ENCODE measurements around the gene PACSIN2. TPM values are rescaled to one million over a fixed set of nuclear protein-coding genes. Genes with fewer than 3 reads are reported as not detected.

Gene PACSIN2
- total RNA-seq, 6 experiments from 2014 or later: 21.4 to 67.0 (median 47.1) TPM

GRCh38 chr22:42873356-42873755, 141.6 kb downstream of the PACSIN2 start:
- H3K4me1 ChIP-seq: peaks cover 0 to 13% (median 5%) of the 10 kb centered on the region in 4 donors
- H3K36me3 ChIP-seq: peaks cover 0 to 61% (median 11%) of the 10 kb centered on the region in 4 donors
- no peaks in the 10 kb centered on the region for H3K9me3 ChIP-seq
- DNase-seq (no peak), ATAC-seq (no peak)
- no peak overlapping the region for H3K4me3 ChIP-seq
- intact Hi-C loops (cut with DNase I): loop anchor here in 1 of 2 donors (10.0 kb wide), 1 partner anchor 111 kb away; no protein-coding TSS in a partner anchor
- H3K27me3 ChIP-seq: no peaks in the 10 kb centered on the region
- H3K27ac ChIP-seq: no peak overlapping the region
- no peak for TF ChIP-seq CTCF (IDR thresholded peaks at IDR 0.05)
- no peak for TF ChIP-seq POLR2A (IDR thresholded peaks at IDR 0.05)

GRCh38 chr22:42872821-42873220, 142.1 kb downstream of the PACSIN2 start:
- no peak overlapping the region for H3K27ac ChIP-seq

GRCh38 chr22:42871146-42872050, 143.6 kb downstream of the PACSIN2 start:
- H3K4me3 ChIP-seq: no peak overlapping the region
- no peak overlapping the region for H3K27ac ChIP-seq
- no peaks in the 10 kb centered on the region for H3K9me3 ChIP-seq
- H3K27me3 ChIP-seq: no peaks in the 10 kb centered on the region
- ATAC-seq: no peak
- H3K4me1 ChIP-seq: peaks cover 0 to 13% (median 6%) of the 10 kb centered on the region in 4 donors
- 84% methylated on average over 10 of the region's 31 CpGs for WGBS (ENCODE audit: insufficient coverage, low coverage, low lambda C conversion rate, missing lambda C conversion rate)
- peaks cover 0 to 43% (median 8%) of the 10 kb centered on the region in 4 donors for H3K36me3 ChIP-seq
- TF ChIP-seq CTCF (IDR thresholded peaks at IDR 0.05) (no peak), POLR2A (IDR thresholded peaks at IDR 0.05) (no peak)
- intact Hi-C loops (cut with DNase I): loop anchor here in 1 of 2 donors (10.0 kb wide), 1 partner anchor 113 kb away; no protein-coding TSS in a partner anchor
- peak in 1 of 3 donors; percentile 37 for DNase-seq

More at GRCh38 chr22:42872821-42873220, 142.1 kb downstream of the PACSIN2 start:
- ATAC-seq: no peak
- Histone ChIP-seq H3K36me3 (peaks cover 0 to 56% (median 8%) of the 10 kb centered on the region in 4 donors), H3K9me3 (no peaks in the 10 kb centered on the region), H3K27me3 (no peaks in the 10 kb centered on the region), H3K4me3 (no peak overlapping the region), H3K4me1 (peaks cover 0 to 13% (median 6%) of the 10 kb centered on the region in 4 donors)
- intact Hi-C loops (cut with DNase I): loop anchor here in 1 of 2 donors (10.0 kb wide), 1 partner anchor 112 kb away; no protein-coding TSS in a partner anchor
- no peak for DNase-seq
- 55% methylated on average over 5 of the region's 9 CpGs for WGBS (ENCODE audit: insufficient coverage, low coverage, low lambda C conversion rate, missing lambda C conversion rate)
- TF ChIP-seq CTCF (IDR thresholded peaks at IDR 0.05): no peak
- TF ChIP-seq POLR2A (IDR thresholded peaks at IDR 0.05): no peak

- WGBS (ENCODE audit: insufficient coverage, low coverage, low lambda C conversion rate, missing lambda C conversion rate): 84% methylated on average over 14 of the region's 33 CpGs
- H3K27ac ChIP-seq: no peak overlapping the region
- no peaks in the 10 kb centered on the region for H3K27me3 ChIP-seq
- intact Hi-C loops (cut with DNase I): loop anchor here in 1 of 2 donors (10.0 kb wide), 2 partner anchors 115 to 165 kb away; no protein-coding TSS in a partner anchor
- no peak for ATAC-seq
- H3K9me3 ChIP-seq: no peaks in the 10 kb centered on the region
- H3K4me3 ChIP-seq: no peak overlapping the region
- no peak for TF ChIP-seq POLR2A (IDR thresholded peaks at IDR 0.05)
- no peak for TF ChIP-seq CTCF (IDR thresholded peaks at IDR 0.05)
- no peak for DNase-seq
- H3K4me1 ChIP-seq: peaks cover 0 to 13% (median 6%) of the 10 kb centered on the region in 4 donors
- H3K36me3 ChIP-seq: peaks cover 0 to 32% (median 6%) of the 10 kb centered on the region in 4 donors
These were observed 145.0 kb downstream of the PACSIN2 start for GRCh38 chr22:42869888-42870480.
